Activated T-cell treated with anti-CD3 and anti-CD28 coated beads for 4 hours (primary cell): ENCODE measurements around the gene DNLZ.
"Not testable (repeated sequence)": the region's sequence is repeated elsewhere in the genome, so short reads cannot be mapped to it uniquely, and the experiment has no call there.

ENCODE experiments used
- DNase-seq: peaks from one replicate; pipeline ENCODE4 v3.0.0-alpha.2; 2020

Gene DNLZ

DNA sequence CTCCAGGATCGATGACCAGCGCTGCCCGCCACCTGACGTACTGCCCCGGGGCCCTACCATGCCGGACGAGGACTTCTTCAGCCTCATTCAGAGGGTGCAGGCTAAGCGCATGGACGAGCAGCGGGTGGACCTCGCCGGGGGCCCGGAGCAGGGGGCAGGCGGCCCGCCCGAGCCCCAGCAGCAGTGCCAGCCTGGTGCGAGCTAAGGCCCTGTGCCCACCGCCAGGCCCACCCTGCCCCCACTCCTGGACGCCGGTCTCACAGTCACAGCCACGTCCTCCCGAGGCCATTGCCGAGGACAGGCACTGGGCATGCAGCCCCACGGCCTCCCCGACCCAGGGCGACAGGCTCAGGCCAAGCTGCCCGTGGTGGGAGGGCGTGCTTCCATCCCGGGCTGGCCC, 5.5 kb downstream of the DNLZ start:
- DNase-seq, result no peak

- no peak for DNase-seq
These were observed 6.3 kb downstream of the DNLZ start for GRCh38 chr9:136357202-136357725.

DNA sequence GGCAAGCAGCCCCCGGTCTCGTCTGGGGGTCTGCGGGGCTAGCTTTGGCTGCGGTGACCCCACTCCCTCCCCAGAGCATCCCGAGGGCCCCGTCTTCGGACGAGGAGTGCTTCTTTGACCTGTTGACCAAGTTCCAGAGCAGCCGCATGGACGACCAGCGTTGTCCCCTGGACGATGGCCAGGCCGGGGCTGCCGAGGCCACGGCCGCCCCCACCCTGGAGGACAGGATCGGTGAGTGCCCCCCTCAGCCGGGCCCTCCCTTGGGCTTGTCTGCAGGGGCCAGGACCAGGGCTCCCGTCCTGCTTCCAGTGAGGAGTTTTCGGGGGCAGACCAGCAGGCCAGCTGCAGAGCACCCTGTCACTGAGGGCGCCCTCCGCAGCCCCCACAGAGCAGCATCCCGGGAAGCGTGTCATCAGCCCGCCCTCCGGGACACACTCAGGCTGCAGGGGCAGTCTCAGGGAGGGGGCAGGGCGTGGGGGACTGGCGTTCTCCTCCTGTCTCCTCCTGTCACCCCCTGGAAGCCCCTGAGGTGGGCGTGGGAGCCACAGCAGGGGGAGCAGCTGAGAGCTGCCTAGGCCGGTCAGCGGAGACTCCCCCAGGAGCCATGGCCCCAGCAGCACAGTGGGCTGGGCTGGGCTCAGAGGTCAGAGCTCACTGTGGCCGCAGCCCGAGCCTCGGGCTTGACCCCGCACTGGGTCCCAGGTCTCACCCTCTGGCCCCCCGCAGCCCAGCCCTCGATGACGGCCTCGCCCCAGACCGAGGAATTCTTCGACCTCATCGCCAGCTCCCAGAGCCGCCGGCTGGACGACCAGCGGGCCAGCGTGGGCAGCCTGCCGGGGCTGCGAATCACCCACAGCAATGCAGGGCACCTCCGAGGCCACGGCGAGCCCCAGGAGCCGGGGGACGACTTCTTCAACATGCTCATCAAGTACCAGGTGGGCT, 7.7 kb downstream of the DNLZ start:
- no peak for DNase-seq

DNA sequence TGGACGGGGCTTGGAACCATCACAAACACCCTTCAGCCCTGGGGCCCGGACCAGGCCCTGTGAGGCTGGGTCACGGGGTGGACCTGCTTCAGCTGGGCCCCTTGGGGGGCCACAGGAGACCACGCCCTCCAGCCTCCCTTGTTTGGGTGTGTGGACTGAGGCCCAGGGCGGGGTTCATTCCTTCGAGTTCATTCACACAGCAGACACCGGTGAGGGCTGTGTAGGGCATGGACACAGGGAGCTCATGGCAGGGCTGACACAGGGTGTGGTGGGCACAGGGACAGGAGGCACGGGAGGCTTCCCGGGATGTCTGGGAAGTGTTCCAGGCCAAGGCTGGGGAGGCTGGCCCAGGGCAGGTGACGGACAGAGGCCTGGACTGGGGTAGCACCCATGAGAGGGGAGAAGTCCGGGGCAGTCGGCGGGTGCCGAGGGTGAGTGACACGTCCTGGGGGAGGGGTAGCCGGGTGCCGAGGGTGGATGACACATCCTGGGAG, 8.9 kb downstream of the DNLZ start:
- no peak for DNase-seq

GRCh38 chr9:136353757-136354488, 9.6 kb downstream of the DNLZ start:
- no peak for DNase-seq

DNA sequence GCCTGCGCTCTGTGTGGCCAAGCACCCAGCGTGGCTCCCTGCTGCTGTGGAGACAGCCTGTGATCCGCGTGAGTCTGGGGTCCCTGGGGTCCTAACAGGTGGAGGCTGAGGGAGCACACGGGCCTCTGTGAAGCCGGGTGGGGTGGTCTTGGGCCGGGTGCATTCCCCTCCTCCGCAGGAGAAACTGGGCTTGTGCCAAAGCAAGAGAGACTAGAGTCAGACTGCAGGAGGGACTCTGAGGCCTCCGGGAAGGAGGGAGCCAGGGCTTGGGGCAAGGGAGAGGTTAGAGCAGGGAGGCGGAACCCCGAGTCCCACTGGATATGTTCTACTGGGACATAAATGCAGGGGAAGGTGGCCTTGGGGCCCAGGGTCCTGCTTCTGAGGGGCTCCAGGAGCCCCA, 10.5 kb downstream of the DNLZ start:
- no peak for DNase-seq

GRCh38 chr9:136352682-136353081, 10.9 kb downstream of the DNLZ start:
- DNase-seq, result peak; percentile 26

GRCh38 chr9:136351868-136352267, 11.7 kb downstream of the DNLZ start:
- not testable (repeated sequence) for DNase-seq

GRCh38 chr9:136351252-136351800, 12.2 kb downstream of the DNLZ start:
- no peak for DNase-seq

- DNase-seq, result no peak
These were observed 14.0 kb downstream of the DNLZ start for GRCh38 chr9:136349546-136349945.

GRCh38 chr9:136348691-136349090, 14.9 kb downstream of the DNLZ start:
- DNase-seq, result no peak

GRCh38 chr9:136347472-136348256, 15.9 kb downstream of the DNLZ start:
- no peak for DNase-seq

DNA sequence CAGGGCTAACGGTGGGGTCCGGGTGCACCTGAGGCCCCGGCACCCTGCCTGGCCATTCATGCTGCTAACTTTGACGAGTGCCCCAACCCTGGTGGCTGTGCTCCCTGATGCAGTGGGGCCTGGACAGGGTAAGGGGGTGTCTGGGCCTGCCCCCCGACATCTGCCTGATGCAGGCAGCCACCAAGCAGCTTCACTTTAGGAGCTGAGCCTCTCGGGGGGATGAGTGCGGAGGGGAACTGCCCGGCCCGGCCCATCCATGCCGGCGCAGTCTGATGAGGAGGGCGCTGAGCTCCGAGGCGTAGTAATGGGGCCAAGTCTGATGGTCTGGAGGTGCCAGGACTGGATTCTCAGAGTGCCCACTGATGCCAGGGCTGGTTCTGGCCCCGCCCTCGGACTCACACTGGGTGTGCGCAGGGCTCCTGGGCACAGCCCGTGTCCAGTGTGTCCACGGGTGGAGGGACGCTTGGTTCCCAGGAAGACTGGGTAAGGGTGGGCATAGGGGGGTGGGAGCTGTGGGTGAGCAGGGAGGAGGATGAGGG, 16.5 kb downstream of the DNLZ start:
- no peak for DNase-seq

GRCh38 chr9:136346157-136346481, 17.4 kb downstream of the DNLZ start:
- no peak for DNase-seq

GRCh38 chr9:136345281-136346156, 18.0 kb downstream of the DNLZ start:
- no peak for DNase-seq

GRCh38 chr9:136344544-136345280, 18.8 kb downstream of the DNLZ start:
- no peak for DNase-seq

- no peak for DNase-seq
These were observed 19.7 kb downstream of the DNLZ start for GRCh38 chr9:136343884-136344269.

DNA sequence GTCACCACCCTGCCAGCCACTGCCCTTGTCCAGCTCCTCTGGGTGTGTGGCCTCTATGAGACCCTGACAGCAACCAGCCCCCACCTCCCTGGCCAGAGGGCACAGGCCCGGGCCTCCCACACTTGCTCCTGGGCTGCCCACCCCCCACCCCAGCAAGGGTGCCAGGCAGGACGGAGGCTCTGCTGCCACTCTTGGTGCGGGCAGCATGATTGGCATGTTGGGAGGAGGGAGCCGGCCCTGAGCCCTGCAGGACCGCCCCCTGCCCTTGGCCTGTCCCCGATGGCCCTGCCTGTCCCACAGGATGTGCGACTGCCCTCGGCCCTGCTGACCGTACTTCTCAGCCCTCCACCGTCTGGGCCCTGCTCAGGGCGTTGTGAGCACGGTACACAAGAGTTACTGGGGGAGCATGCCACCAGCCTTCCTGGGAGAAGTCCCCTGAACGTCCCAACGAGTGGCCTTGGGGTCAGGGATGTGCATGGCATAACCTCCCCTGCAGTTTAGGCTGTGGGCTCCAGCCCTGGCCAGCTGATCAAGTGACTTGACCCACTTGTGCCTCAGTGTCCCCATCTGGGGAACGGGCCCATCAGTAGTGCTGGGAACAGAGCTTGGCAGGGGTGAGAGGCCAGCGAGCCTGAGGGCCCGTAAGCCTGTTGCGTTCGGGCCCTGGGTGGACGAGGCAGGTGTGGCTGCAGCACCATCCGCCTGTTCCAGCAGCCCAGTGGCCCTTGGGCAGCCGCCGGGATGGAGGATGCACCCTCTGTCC, 20.2 kb downstream of the DNLZ start:
- no peak for DNase-seq

DNA sequence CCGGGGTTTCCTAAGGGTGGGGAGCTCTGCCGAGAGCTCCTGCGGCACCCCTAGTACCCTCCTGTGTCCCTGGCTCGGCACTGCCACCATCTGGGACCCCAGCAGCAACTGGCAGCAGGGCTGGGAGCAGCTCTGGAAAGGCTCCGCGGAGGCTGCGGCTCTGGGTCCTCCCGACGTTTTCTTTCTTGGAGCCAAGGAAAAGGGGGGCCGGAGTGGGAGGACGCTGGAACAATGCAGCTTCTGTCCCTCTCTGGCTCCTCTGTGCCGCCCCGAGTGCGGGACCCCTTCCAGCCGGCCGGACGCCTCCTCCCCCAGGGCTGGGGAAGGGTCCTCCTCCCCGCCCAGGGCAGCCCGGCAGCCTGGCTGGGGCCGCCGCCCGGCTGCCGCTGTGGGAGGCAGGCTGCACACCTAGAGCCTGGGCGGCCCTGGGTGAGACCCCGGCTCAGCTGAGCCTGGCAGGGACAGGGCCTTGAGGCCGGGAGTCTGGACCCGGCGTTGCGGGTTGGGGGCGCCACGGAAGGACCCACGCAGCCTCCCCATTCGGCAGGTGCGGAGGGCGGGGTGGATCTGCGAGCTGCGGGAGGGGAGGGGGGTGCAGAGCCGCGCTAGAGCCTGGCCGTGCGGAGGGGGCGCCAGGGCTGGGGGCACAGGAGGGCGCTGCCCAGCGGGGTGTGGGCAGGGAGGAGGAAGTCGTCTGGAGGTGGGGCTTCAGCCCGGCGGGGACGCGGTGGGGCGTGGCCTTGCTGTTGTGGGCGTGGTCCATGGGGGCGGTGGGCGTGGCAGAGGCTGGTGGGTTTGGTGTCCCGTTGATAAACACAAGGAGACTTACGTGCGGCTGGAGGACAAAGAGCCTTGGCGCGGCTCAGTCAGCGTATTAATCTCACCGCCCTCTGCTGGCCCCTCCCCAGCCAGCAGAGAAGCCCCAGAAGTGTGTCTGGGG, 21.1 kb downstream of the DNLZ start:
- peak; percentile 53 for DNase-seq
